Measurements from ENCODE around the gene CEBPZ. TPM values are rescaled to one million over a fixed set of nuclear protein-coding genes. Genes with fewer than 3 reads are reported as not detected.

The CEBPZ gene
- total RNA-seq, 1 experiment from 2014 or later, result 146 TPM

DNA sequence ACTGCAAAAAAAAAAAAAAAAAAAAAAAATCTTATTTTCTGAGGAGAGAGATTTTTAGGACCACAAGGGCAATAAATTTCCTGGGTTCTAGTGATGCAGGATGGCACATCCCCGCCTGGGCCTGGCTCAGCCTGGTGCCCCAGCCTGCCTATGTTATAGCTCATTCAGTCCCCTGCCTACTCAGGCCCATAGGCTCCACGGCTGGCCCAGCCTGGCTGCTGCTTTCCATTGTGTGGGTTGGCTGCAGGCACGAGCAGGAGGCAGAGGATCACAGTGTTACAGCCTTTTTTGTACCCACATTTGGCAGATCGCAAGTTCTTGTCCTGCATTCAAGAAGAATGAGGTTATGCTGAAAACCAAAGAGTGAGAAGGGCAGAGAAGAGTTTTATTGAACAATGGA, 40.1 kb downstream of the CEBPZ start (continued):
- TF ChIP-seq, protein P1, sequence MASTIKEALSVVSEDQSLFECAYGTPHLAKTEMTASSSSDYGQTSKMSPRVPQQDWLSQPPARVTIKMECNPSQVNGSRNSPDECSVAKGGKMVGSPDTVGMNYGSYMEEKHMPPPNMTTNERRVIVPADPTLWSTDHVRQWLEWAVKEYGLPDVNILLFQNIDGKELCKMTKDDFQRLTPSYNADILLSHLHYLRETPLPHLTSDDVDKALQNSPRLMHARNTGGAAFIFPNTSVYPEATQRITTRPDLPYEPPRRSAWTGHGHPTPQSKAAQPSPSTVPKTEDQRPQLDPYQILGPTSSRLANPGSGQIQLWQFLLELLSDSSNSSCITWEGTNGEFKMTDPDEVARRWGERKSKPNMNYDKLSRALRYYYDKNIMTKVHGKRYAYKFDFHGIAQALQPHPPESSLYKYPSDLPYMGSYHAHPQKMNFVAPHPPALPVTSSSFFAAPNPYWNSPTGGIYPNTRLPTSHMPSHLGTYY (CRISPR knock-in tag; IDR thresholded peaks at IDR 0.05), result no peak
- TF ChIP-seq NR1H2 (CRISPR knock-in tag; IDR thresholded peaks at IDR 0.05), result no peak
- TF ChIP-seq, protein P2, sequence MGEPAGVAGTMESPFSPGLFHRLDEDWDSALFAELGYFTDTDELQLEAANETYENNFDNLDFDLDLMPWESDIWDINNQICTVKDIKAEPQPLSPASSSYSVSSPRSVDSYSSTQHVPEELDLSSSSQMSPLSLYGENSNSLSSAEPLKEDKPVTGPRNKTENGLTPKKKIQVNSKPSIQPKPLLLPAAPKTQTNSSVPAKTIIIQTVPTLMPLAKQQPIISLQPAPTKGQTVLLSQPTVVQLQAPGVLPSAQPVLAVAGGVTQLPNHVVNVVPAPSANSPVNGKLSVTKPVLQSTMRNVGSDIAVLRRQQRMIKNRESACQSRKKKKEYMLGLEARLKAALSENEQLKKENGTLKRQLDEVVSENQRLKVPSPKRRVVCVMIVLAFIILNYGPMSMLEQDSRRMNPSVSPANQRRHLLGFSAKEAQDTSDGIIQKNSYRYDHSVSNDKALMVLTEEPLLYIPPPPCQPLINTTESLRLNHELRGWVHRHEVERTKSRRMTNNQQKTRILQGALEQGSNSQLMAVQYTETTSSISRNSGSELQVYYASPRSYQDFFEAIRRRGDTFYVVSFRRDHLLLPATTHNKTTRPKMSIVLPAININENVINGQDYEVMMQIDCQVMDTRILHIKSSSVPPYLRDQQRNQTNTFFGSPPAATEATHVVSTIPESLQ (CRISPR knock-in tag; IDR thresholded peaks at IDR 0.05), result no peak

DNA sequence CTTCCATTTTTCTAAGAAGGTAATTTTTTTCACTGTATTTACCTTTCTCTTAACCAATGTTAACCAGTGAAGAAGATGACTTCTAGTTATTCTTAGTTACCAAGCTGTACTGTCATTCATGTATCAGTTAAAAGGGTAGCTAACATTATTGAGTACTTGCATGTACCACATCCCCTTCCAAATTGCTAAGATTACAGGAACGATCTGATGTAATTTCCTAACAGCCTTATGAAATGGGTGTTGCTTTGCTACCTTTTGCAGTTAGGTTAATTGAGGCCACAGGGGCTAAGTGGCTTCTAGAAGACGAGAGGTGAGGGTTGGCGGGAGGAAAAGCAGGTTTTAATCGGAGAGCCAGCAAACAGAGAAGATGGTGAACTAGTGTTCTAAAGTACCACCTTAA, 41.1 kb downstream of the CEBPZ start:
- ATAC-seq (no peak), DNase-seq (ENCODE audit: low spot score) (no peak)
- no peaks in the 10 kb centered on the region for H3K9me3 Mint-ChIP-seq
- H3K27me3 Mint-ChIP-seq (ENCODE audit: low read depth), result no peaks in the 10 kb centered on the region
- no peaks in the 10 kb centered on the region for H3K36me3 Mint-ChIP-seq
- peak overlapping the region; percentile 21 for H3K27ac Mint-ChIP-seq
- TF ChIP-seq GABPB1 (CRISPR knock-in tag; IDR thresholded peaks at IDR 0.05) (peak; percentile 95), ZNF121 (CRISPR knock-in tag; IDR thresholded peaks at IDR 0.05) (no peak), CREM (CRISPR knock-in tag; IDR thresholded peaks at IDR 0.05) (no peak)
- TF ChIP-seq, protein P3, sequence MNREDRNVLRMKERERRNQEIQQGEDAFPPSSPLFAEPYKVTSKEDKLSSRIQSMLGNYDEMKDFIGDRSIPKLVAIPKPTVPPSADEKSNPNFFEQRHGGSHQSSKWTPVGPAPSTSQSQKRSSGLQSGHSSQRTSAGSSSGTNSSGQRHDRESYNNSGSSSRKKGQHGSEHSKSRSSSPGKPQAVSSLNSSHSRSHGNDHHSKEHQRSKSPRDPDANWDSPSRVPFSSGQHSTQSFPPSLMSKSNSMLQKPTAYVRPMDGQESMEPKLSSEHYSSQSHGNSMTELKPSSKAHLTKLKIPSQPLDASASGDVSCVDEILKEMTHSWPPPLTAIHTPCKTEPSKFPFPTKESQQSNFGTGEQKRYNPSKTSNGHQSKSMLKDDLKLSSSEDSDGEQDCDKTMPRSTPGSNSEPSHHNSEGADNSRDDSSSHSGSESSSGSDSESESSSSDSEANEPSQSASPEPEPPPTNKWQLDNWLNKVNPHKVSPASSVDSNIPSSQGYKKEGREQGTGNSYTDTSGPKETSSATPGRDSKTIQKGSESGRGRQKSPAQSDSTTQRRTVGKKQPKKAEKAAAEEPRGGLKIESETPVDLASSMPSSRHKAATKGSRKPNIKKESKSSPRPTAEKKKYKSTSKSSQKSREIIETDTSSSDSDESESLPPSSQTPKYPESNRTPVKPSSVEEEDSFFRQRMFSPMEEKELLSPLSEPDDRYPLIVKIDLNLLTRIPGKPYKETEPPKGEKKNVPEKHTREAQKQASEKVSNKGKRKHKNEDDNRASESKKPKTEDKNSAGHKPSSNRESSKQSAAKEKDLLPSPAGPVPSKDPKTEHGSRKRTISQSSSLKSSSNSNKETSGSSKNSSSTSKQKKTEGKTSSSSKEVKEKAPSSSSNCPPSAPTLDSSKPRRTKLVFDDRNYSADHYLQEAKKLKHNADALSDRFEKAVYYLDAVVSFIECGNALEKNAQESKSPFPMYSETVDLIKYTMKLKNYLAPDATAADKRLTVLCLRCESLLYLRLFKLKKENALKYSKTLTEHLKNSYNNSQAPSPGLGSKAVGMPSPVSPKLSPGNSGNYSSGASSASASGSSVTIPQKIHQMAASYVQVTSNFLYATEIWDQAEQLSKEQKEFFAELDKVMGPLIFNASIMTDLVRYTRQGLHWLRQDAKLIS (CRISPR knock-in tag; IDR thresholded peaks at IDR 0.05; ENCODE audit: borderline replicate concordance), result no peak
- TF ChIP-seq, protein P4, sequence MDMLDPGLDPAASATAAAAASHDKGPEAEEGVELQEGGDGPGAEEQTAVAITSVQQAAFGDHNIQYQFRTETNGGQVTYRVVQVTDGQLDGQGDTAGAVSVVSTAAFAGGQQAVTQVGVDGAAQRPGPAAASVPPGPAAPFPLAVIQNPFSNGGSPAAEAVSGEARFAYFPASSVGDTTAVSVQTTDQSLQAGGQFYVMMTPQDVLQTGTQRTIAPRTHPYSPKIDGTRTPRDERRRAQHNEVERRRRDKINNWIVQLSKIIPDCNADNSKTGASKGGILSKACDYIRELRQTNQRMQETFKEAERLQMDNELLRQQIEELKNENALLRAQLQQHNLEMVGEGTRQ (CRISPR knock-in tag; IDR thresholded peaks at IDR 0.05), result no peak
- POLR2A ChIA-PET, result no interaction called here
- peaks cover 50% of the 10 kb centered on the region for H3K4me1 Mint-ChIP-seq
- CTCF ChIA-PET, result interaction anchor here (0.8 to 1.4 kb wide), 3 partner anchors 8 to 21 kb away, joined by 3 read pairs; no protein-coding TSS in a partner anchor
- H3K4me3 Mint-ChIP-seq, result no peak overlapping the region

DNA sequence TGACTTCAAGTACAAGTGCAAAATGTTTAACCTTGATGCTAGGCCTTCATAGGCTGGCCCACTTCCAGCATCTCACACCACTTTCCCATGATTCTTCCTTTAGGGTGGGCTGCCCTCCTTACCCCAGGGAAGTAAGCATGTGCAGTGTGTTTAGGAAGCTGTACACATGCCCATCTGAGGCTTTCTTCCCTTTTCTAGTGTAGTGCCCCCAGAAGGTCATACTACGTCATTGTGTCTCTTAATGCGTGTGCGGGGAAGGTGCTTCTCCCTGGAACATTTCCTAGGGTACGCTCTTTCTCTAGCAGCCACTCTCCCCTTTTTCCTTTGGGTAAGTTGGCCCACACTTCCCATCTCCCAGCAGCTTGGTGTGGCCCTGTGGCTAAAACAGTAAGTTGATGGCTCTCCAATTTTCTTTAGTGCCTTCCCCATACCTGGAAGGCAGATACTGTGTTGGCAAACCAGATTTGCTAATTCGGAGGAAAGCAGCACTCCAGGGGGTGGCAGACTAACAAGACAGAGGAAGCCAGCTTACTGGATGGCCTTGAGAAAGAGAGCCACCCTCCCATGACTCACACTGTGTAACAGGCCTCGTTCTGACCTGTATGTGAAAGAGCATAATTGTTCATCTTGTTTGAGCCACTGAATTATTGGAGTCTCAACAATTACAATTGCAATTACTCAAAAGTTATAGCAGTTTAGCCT, 41.8 kb downstream of the CEBPZ start:
- Mint-ChIP-seq H3K9me3 (no peaks in the 10 kb centered on the region), H3K27ac (peak overlapping the region; percentile 84), H3K4me3 (no peak overlapping the region), H3K4me1 (peaks cover 50% of the 10 kb centered on the region), H3K27me3 (ENCODE audit: low read depth) (no peaks in the 10 kb centered on the region), H3K36me3 (no peaks in the 10 kb centered on the region)
- CTCF ChIA-PET, result interaction anchor here (0.8 to 1.4 kb wide), 3 partner anchors 9 to 60 kb away, joined by 3 read pairs; no protein-coding TSS in a partner anchor
- ATAC-seq (peak; percentile 84), DNase-seq (ENCODE audit: low spot score) (peak; percentile 65)
- POLR2A ChIA-PET, result interaction anchor here (0.5 to 0.6 kb wide), 2 partner anchors 12 to 83 kb away, joined by 3 to 4 read pairs; no protein-coding TSS in a partner anchor
- TF ChIP-seq FOXK1 (CRISPR knock-in tag; IDR thresholded peaks at IDR 0.05), result 0 out of 2 replicates have a peak, but pooled peaks have one; percentile 22
- TF ChIP-seq CREB1 (CRISPR knock-in tag; IDR thresholded peaks at IDR 0.05), result no peak
- TF ChIP-seq, protein P5, sequence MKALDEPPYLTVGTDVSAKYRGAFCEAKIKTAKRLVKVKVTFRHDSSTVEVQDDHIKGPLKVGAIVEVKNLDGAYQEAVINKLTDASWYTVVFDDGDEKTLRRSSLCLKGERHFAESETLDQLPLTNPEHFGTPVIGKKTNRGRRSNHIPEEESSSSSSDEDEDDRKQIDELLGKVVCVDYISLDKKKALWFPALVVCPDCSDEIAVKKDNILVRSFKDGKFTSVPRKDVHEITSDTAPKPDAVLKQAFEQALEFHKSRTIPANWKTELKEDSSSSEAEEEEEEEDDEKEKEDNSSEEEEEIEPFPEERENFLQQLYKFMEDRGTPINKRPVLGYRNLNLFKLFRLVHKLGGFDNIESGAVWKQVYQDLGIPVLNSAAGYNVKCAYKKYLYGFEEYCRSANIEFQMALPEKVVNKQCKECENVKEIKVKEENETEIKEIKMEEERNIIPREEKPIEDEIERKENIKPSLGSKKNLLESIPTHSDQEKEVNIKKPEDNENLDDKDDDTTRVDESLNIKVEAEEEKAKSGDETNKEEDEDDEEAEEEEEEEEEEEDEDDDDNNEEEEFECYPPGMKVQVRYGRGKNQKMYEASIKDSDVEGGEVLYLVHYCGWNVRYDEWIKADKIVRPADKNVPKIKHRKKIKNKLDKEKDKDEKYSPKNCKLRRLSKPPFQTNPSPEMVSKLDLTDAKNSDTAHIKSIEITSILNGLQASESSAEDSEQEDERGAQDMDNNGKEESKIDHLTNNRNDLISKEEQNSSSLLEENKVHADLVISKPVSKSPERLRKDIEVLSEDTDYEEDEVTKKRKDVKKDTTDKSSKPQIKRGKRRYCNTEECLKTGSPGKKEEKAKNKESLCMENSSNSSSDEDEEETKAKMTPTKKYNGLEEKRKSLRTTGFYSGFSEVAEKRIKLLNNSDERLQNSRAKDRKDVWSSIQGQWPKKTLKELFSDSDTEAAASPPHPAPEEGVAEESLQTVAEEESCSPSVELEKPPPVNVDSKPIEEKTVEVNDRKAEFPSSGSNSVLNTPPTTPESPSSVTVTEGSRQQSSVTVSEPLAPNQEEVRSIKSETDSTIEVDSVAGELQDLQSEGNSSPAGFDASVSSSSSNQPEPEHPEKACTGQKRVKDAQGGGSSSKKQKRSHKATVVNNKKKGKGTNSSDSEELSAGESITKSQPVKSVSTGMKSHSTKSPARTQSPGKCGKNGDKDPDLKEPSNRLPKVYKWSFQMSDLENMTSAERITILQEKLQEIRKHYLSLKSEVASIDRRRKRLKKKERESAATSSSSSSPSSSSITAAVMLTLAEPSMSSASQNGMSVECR (CRISPR knock-in tag; IDR thresholded peaks at IDR 0.05; ENCODE audit: borderline replicate concordance), result no peak
- no peak for TF ChIP-seq MYBL2 (CRISPR knock-in tag; IDR thresholded peaks at IDR 0.05)
- TF ChIP-seq, protein P6, sequence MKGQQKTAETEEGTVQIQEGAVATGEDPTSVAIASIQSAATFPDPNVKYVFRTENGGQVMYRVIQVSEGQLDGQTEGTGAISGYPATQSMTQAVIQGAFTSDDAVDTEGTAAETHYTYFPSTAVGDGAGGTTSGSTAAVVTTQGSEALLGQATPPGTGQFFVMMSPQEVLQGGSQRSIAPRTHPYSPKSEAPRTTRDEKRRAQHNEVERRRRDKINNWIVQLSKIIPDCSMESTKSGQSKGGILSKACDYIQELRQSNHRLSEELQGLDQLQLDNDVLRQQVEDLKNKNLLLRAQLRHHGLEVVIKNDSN (CRISPR knock-in tag; IDR thresholded peaks at IDR 0.05), result no peak
- TF ChIP-seq, protein P7, sequence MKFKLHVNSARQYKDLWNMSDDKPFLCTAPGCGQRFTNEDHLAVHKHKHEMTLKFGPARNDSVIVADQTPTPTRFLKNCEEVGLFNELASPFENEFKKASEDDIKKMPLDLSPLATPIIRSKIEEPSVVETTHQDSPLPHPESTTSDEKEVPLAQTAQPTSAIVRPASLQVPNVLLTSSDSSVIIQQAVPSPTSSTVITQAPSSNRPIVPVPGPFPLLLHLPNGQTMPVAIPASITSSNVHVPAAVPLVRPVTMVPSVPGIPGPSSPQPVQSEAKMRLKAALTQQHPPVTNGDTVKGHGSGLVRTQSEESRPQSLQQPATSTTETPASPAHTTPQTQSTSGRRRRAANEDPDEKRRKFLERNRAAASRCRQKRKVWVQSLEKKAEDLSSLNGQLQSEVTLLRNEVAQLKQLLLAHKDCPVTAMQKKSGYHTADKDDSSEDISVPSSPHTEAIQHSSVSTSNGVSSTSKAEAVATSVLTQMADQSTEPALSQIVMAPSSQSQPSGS (CRISPR knock-in tag; IDR thresholded peaks at IDR 0.05; ENCODE audit: borderline replicate concordance, low read depth), result no peak
- TF ChIP-seq, protein P8, sequence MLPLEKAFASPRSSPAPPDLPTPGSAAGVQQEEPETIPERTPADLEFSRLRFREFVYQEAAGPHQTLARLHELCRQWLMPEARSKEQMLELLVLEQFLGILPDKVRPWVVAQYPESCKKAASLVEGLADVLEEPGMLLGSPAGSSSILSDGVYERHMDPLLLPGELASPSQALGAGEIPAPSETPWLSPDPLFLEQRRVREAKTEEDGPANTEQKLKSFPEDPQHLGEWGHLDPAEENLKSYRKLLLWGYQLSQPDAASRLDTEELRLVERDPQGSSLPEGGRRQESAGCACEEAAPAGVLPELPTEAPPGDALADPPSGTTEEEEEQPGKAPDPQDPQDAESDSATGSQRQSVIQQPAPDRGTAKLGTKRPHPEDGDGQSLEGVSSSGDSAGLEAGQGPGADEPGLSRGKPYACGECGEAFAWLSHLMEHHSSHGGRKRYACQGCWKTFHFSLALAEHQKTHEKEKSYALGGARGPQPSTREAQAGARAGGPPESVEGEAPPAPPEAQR (CRISPR knock-in tag; IDR thresholded peaks at IDR 0.05), result no peak
